CD4-positive, alpha-beta T cell treated with Interleukin-17A for 4 hours (primary cell): ENCODE results near the gene MST1.

Source experiments
- DNase-seq: peaks from one replicate; pipeline ENCODE4 v3.0.0-alpha.2; 2020; ENCODE audit warnings: mixed read lengths

The MST1 gene

DNA sequence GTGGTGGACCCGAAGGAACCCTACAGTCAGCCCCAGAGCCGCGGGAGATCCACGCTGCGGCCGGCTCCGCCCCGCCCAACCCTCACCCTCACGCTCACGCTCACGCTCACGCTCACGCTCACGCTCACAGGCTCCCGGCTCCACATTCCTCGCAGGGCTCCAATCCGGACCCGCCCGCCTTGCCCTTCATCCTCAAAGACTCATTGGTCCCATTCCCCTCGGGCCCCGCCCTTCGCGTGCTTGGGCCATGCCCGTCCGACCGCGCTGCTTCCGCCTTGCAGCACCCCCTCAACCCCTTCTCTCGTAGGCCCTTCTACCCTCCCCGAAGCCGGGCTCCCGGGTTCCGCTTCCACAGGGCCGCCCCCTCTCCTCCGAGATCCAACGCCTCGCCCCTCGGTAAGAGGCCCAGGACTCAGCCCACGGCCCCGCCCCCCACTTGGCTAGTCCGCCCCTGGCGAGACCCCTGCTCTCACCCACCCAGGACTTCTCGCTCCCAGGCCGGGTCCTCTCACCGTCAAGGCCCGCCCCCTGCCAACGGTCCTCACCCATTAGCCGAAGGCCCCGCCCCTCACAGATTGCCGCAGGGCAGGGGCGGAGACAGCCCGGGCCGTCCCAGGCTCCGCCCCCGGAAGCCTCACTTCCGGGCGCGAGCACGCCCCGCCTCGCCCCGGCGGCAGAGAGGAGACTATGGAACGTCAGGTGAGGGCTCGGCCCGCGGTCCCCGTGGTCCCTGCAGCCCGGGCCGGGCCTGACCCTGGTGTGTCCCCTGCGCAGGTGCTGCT, 15.4 kb downstream of the MST1 start, which contains the start of gene APEH:
APEH (plus strand) TSS at position 637 of the 782 bp plus-strand sequence; CDS start at position 688, 51 bp downstream.
- DNase-seq, result peak; percentile 98

DNA sequence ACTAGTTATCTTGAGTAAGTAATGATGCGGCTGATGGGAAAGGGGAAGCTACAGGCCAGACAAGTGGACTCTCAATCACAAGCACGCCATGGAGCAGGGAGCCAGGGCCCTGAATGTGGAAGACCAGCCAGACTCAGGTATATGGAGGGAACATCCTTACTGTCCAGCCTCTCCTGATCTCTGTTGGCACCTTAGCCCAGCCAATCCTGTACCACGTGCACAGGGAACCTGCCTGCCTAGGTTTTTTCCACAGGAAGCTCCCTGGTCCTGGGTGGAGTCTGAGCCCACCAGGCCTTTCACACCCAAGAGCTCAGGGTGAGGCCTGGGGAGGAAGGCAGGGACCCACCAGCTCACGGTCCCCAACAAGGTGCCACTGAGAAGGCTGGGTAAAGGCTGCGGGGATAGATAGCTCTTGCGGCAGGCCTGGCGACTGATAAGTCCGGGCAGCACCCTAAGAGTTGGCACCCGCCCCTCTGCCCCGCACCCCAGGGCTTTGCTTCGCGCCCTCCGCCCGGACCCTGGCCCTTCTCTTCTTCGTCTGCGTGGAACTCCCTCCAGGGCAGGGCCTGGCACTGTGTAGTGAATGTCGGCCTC, 16.1 kb downstream of the MST1 start:
- DNase-seq, result no peak

DNA sequence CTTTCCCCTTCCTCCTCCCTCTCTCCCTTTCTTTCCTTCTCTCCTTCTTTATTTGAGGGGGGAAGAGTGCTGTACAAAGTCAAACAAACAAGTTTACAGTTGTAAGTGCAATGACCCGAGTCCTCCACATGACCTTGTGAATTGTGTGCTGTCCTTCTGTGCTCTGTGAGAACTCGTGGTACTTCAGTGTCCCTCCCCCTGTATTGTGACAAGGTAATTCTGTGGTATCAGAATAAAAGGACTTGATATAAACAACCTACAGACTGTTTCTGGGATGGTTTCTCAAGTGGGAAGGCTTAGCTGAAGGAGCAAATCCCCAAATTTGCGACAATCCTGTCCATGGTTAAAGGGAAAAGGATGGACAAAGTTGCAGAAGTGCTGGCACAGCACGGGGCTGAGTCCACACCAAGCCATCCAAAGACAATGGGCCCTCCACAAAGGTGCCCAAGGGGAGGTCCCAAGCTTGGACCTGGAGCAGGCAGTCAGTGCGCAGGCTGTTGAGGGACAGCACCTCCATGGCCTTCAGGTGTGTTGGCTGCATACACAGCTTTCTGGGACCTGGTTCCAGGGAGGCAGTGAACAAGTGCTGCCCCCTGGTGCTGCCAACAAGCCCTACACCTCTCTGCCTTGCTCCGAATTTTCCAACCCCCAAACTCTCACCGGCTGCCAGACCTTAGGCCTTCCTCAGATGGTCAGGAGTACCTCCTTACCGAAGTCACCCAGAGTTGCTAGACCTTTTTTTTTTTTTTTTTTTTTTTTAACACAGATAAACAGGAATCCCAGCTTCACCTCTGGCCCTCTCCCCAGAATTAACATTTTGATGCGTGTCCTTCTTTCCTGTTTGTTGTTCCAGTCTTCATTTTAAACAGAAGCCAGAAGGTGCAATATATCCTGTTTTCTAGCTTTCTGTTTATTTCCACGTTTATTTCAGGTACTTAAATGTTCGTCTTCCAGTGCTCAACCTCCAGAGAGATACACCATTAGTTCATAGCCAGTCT, 17.7 kb downstream of the MST1 start:
- peak; percentile 80 for DNase-seq

DNA sequence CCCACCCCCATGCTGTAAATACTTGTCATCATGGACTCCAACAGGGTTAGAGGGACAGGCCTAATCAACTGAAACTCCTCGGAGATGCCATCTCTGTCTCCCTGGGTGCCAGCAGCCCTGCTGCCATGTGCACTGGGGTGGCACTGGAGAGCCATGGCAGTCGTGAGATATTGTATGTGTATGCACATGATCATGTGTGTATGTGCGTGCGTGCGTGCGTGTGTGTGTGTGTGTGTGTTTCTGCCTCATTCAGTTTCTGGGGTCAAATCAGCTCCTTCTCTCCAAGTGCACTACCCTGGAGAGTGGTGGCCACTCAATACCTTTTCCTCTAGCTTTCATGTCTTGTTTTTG, 18.4 kb downstream of the MST1 start:
- no peak for DNase-seq

DNA sequence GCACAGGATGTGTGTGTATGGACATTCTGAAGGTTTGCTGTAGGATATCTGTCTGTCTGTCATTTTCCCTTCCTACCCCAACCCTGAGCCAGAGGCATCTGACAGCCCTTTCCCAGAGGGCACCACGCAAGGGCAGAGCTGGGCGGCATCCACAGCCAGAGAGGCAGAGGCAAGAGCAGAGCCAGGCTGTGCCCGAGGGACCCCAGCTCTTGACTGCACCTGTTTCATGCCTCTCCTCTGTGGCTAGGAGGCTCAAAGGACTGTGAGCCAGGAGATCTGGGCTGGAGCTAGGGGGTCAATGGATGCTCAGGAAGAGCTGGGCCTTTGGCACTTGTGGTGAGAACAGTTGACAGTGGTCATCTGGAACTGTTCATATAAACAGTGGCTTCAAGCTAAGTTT, 19.9 kb downstream of the MST1 start:
- no peak for DNase-seq

DNA sequence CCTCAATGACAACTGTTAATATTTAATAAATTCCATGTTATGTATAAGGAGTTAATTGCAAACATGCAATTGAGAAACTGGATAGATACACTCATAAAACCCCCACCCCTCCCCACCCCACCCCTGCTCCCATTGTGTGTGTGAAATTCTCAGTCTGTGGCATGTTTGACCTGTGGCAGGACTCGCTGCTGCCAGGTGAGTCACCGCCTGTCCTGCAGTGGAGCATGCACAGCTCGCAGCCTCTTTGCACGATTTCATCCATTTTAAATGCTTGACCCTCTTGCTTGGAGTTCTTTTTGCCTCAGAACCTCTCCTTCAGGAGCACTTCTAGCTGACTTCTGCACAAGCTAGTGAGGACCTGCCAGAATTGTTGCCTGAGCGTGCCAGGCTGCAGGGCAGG, 20.4 kb downstream of the MST1 start:
- DNase-seq, result no peak

DNA sequence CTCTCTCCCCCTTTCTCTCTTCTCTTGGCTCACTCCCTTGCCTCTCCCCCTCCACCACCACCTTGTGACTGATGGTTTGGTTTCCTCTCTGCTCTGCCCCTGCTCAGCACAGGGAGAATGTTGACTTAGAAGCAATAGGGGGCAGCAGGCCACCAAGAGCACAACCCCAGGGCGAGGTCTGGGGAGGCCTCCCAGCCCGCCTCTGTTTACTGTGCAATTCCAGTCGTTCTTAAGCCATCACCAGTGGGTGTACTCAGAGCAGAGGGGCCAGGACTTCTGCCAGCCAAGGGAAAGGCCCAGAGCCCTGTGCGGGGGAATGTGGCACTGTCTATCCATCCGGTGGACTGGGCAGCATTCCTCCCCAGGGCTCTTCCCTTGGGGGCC, 20.9 kb downstream of the MST1 start:
- no peak for DNase-seq

DNA sequence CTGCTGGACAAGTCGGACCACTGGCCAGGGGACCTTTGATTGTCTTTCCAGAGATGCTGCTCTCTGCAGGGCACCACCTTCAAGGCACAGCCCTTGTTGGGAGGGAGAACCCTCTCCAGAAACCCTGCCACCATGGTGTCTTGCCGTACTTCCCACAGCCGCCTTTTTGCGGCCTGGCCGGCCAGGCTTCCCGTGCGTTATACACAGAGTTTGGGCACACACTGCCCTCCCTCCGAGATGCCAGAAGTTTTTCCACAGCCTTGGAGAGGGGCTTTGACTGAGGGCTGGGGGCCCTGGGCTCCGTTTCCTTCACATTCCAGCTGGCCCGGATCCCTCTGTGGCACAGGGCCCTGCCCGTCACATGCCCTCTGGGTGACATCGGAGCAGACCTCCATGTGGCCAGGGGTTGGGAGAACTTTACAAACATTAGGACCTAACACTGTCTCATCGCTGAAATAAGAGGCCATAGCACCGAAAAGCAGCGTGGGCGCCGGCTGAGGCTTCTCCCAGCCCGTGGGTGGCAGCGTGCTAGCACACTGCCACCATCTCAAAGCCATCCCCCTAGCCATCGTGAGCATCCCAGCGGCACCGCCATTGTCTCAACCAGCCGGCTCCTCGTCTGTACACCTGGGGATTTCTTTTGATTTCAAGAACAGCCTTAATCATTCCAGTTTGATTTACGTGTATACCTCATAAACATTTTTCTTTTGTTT, 21.4 kb downstream of the MST1 start:
- no peak for DNase-seq

DNA sequence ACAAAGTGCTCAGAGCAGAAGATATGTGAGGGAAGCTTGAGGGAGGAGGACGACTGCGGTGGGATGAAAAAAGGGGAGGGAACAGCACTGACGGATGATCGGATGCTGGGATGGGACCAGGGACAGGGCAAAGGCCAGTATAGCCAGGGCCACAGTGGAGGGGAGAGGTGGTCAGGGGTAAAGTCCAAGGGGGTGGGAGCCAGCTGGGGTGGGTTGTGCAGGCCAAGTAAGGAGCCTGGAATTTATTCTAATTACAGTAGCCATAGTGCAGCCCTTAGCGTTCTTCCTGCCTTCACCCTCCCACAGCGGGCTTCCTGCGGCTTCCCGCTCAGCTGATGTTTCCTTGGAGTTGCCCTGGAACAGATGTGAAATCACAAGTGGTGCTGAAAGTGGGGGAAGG, 22.7 kb downstream of the MST1 start:
- DNase-seq, result no peak

DNA sequence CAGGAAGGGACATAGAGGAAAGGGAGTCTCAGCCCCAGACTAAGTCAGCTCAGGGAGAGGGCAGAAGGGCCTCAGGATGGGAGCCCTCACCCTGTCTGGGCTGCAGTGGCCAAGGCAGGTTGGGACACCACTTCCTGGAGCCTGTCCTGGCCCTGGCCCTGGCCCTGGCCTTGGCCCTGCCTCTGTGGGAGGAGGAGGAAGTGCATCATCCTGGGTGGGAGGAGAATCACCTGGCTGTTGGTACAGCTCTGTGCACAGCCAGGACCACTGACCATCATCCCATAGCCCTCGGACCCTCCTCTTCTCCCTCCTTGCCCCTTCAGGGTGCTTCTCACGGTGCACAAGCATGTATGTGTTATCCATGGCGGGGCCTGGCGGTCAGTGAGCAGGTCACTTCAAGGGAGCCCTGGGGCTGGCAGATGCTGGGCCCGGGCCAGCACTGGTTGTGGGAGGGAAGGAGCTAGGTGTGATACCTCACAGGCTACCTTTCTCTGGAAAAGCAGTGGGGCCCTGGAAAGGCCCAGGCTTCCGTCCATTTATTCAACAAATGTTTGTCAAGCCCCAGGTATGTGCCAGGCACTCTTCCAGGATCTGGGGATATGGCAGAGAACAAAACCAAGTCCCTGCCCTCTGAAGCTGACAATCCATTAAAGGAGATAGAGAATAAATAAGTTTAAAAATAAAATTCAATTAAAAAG, 23.3 kb downstream of the MST1 start:
- DNase-seq, result no peak

DNA sequence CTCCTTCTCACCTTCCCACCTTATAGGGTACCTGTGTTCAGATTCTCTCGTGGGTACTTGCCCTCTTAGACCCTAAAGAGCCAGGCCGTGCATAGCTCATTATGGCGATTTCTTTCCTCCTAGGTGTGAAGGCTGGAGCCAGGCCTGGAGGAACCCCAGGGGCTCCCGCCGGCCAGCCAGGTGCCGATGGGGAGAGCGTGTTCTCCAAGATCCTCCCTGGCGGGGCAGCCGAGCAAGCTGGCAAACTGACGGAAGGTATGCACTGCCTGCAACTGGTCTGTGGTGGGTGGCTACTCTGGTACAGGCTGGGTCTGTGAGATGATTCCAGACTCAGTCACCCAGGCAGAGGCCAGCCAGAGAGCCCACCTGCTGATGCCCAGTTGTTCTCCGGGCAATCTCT, 25.0 kb downstream of the MST1 start:
- DNase-seq, result no peak

DNA sequence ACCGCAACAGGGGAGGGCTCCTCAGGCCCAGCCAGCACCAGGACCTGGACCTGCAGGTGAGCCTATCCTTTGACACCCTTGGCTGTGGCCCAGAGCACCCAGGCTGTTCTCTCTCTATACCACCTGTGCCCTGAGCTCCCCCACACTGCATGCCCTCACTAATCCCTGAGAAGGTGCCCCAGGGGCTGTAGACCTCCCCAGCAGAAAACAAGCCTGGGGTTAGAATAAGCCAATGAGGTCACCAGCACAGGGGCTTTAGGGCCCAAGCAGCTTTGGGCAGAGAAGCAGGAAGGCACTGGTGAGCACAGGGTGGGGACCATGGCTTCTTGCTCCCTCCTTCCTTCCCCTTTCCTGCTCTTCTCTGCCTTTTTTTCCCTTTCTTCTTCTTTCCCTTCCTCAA, 25.4 kb downstream of the MST1 start:
- no peak for DNase-seq

DNA sequence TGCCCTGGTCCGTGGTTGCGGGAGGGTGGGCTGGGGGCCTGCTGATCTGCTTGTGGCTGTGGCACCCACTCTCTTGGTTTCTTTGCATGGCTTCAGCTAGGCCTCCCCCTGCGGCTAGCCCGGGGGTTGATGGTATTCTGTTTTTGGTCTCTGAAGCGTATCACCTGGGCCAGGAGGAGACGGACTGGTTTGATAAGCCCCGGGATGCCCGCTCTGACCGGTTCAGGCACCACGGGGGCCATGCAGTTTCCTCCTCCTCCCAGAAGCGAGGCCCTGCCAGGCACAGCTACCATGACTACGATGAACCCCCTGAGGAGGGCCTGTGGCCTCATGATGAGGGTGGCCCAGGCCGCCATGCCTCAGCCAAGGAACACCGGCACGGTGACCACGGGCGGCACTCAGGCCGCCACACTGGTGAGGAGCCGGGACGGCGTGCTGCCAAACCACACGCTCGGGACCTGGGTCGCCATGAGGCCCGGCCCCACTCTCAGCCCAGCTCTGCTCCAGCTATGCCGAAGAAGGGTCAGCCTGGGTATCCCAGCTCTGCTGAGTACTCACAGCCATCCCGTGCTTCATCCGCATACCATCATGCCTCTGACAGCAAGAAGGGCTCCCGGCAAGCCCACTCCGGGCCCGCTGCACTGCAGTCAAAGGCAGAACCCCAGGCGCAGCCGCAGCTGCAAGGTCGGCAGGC, 26.4 kb downstream of the MST1 start:
- DNase-seq, result no peak

DNA sequence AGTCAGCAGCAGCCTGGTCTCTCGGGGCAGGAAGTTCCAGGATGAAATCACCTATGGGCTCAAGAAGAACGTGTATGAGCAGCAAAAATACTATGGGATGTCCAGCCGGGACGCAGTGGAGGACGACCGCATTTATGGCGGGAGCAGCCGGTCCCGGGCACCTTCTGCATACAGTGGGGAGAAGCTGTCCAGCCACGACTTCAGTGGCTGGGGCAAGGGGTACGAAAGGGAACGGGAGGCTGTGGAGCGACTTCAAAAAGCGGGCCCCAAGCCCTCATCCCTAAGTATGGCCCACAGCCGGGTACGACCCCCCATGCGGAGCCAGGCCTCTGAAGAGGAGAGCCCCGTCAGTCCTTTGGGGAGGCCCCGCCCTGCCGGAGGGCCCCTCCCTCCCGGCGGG, 27.3 kb downstream of the MST1 start:
- no peak for DNase-seq

DNA sequence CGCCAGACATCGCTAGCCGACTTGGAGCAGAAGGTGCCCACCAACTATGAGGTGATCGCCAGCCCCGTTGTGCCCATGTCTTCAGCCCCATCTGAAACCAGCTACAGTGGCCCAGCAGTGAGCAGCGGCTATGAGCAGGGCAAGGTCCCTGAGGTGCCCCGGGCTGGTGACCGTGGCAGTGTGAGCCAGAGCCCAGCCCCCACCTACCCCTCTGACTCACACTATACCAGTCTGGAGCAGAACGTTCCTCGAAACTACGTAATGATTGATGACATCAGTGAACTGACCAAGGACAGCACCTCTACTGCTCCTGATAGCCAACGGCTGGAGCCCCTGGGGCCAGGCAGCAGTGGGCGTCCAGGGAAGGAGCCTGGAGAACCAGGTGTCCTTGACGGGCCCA, 28.0 kb downstream of the MST1 start:
- DNase-seq, result no peak

DNA sequence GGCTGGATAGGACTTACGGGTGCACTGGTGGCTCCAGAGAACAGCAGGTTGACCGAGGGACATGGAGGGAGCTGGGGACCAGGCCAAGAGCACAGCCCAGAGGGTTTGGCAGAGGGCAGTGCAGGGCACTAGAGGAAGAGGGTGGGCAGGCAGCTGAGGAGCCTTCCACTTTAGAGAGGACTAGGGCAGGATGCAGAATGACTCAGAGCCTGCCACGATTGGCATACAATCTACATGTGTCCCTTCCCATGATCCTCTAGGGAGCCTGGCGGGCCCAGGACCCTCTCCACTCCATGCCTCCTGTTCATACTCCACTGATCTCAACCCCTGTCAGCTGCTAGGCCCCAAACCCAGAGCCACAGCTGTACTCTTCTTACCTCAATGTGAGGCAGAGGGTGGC, 29.5 kb downstream of the MST1 start:
- no peak for DNase-seq

DNA sequence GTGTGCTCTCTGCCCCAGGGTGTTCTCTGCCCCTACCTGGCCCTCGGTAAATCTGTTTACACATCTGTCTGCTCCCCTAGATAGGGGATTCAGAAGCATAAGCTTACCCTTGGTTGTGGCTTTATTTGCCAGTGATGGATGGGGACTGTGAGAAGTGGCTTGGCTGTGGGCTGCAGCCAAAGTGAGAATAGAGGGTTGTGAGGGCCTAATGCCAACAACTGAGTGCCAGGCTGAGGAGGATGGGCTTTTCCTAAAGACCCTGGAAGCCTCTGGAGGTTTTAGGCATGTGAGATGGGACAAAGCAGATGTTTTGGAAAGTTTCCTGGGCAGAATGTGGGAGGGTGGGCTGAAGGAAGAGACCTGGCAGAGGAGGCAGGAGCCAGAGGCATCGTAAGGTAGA, 30.6 kb downstream of the MST1 start:
- no peak for DNase-seq

DNA sequence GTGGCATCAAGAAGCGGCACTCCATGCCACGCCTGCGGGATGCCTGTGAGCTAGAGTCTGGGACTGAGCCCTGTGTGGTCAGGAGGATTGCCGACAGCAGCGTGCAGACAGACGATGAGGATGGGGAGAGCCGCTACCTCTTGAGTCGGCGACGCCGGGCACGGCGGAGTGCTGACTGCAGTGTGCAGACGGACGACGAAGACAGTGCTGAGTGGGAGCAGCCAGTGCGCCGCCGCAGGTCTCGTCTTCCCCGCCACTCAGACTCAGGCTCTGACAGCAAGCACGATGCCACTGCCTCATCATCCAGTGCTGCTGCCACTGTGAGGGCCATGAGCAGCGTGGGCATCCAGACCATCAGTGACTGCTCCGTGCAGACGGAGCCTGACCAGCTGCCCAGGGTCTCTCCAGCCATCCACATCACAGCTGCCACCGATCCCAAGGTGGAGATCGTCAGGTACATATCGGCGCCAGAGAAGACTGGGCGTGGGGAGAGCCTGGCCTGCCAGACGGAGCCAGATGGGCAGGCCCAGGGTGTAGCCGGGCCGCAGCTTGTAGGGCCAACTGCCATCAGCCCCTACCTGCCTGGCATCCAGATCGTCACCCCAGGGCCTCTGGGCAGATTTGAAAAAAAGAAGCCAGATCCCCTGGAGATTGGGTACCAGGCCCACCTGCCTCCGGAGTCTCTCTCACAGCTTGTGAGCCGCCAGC, 31.9 kb downstream of the MST1 start:
- DNase-seq, result no peak

DNA sequence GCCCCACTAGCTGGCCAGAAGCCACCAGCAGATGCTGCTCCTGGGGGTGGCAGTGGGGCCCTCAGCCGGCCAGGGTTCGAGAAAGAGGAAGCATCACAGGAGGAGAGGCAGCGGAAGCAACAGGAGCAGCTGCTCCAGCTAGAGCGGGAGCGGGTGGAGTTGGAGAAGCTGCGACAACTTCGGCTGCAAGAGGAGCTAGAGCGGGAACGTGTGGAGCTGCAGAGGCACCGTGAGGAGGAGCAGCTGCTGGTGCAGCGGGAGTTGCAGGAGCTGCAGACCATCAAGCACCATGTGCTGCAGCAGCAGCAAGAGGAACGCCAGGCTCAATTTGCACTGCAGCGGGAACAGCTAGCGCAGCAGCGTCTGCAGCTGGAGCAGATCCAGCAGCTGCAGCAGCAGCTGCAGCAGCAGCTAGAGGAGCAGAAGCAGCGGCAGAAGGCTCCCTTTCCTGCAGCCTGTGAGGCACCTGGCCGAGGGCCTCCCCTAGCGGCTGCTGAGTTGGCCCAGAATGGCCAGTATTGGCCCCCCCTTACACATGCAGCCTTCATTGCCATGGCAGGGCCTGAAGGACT, 32.6 kb downstream of the MST1 start:
- peak; percentile 8 for DNase-seq

DNA sequence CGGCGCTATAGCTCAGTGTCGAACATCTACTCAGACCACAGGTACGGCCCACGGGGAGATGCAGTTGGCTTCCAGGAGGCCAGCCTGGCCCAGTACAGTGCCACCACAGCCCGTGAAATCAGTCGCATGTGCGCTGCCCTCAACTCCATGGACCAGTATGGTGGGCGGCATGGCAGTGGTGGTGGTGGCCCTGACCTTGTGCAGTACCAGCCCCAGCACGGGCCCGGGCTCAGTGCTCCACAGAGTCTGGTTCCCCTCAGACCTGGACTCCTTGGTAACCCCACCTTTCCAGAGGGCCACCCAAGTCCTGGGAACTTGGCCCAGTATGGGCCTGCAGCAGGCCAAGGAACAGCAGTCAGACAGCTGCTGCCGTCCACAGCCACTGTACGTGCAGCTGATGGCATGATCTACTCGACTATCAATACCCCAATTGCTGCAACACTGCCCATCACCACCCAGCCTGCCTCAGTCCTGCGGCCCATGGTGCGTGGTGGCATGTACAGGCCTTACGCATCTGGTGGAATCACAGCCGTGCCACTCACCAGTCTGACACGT, 33.5 kb downstream of the MST1 start:
- DNase-seq, result no peak
